Body of pancreas (tissue), 4 donors: ENCODE results near the gene TRIM61. TPM values are rescaled to one million over a fixed set of nuclear protein-coding genes. Genes with fewer than 3 reads are reported as not detected.
"Not testable (repeated sequence)": the region's sequence is repeated elsewhere in the genome, so short reads cannot be mapped to it uniquely, and the experiment has no call there.

Experiments
- ATAC-seq: fragments of 150-250 bp; one replicate; pipeline ENCODE4 v1.9.1; 2016
- DNase-seq, 4 donors: peaks; one replicate each; pipeline ENCODE4 v3.0.0-alpha.2; 2019
- H3K27ac ChIP-seq, 4 donors: fragments of 200-600 bp; sonication (generic); 1 replicate in 3 of 4; 2 replicates in 1 of 4; pipeline versions ENCODE4 v1.5.1 to v1.6.1; 2016 to 2019; ENCODE audit warnings: mild to moderate bottlenecking in 1 of 4, mixed read lengths in 1 of 4, moderate library complexity in 1 of 4
- H3K27me3 ChIP-seq, 2 donors: fragments of 200-600 bp; sonication (generic); one replicate each; pipeline ENCODE4 v1.6.0; 2016; ENCODE audit warnings: mild to moderate bottlenecking in 1 of 2
- H3K36me3 ChIP-seq, 2 donors: fragments of 200-600 bp; sonication (generic); replicated peaks in 1 of 2; 2 replicates each; pipeline ENCODE4 v1.5.1; 2016; ENCODE audit warnings: low read depth in 2 of 2; ENCODE audit not compliant: insufficient read depth in 1 of 2
- H3K4me1 ChIP-seq: fragments of 200-600 bp; sonication (generic); one replicate; pipeline ENCODE4 v1.6.0; 2016
- H3K4me3 ChIP-seq, 2 donors: fragments of 200-600 bp; sonication (generic); 1 replicate in 1 of 2; 2 replicates in 1 of 2; pipeline ENCODE4 v1.5.1; 2016 to 2019
- H3K9me3 ChIP-seq, 3 donors: fragments of 200-600 bp; sonication (generic); 1 replicate in 2 of 3; 2 replicates in 1 of 3; pipeline ENCODE4 v1.5.1; 2016
- CTCF ChIP-seq, 7 experiments: fragments of 450-650 bp in 4 of 7; fragments of 200-600 bp in 3 of 7; sonication (generic) in 3 of 7; IDR thresholded peaks; one replicate each; pipeline ENCODE4 v1.5.1; 2016 to 2019; ENCODE audit warnings: antibody characterized with exemption in 7 of 7
- POLR2A ChIP-seq, 3 donors: fragments of 450-650 bp; IDR thresholded peaks; one replicate each; pipeline ENCODE4 v1.6.1; 2016; ENCODE audit warnings: antibody characterized with exemption in 3 of 3, mild to moderate bottlenecking in 2 of 3
- WGBS, 2 donors: methylation state at CpG; one replicate each; pipeline ENCODE4 v1.1.5; 2017; 5-methylcytosine and 5-hydroxymethylcytosine counted together
- intact Hi-C: fragments of 100-400 bp; cut with DNase I; formaldehyde crosslinking; loops from one replicate; pipeline ENCODE4 v1.15.1; 2023
- total RNA-seq, 2 donors: library from RNA; depleted of rRNA; stranded (reverse); fragments of >200 nt; gene quantifications; one replicate each; pipeline ENCODE4 v1.1.0, GENCODE V29; 2016

TRIM61 gene
- total RNA-seq, 2 donors from 2014 or later, result not detected

- H3K9me3 ChIP-seq, result no peaks in the 10 kb centered on the region
- no peak for DNase-seq
- 80 to 82% methylated on average over 5 of the region's 5 CpGs for WGBS, 2 donors
- intact Hi-C loops, result no loop called here
- ATAC-seq, result no peak
- no peak overlapping the region for H3K27ac ChIP-seq
- no peaks in the 10 kb centered on the region for H3K4me1 ChIP-seq
- TF ChIP-seq CTCF (IDR thresholded peaks at IDR 0.05) (no peak), POLR2A (IDR thresholded peaks at IDR 0.05) (no peak)
- H3K27me3 ChIP-seq, result no peaks in the 10 kb centered on the region
- H3K4me3 ChIP-seq, result no peak overlapping the region
- no peaks in the 10 kb centered on the region for H3K36me3 ChIP-seq
These were observed 30.6 kb downstream of the TRIM61 start for GRCh38 chr4:164946810-164947209.

GRCh38 chr4:164945146-164945545, 32.3 kb downstream of the TRIM61 start:
- ATAC-seq, result no peak
- WGBS, 2 donors, result 50 to 57% methylated on average over 5 of the region's 5 CpGs
- Histone ChIP-seq H3K36me3 (no peaks in the 10 kb centered on the region), H3K27me3 (no peaks in the 10 kb centered on the region), H3K4me1 (no peaks in the 10 kb centered on the region), H3K9me3 (no peaks in the 10 kb centered on the region), H3K4me3 (no peak overlapping the region), H3K27ac (no peak overlapping the region)
- intact Hi-C loops, result no loop called here
- no peak for DNase-seq
- TF ChIP-seq CTCF (IDR thresholded peaks at IDR 0.05) (no peak), POLR2A (IDR thresholded peaks at IDR 0.05) (no peak)

- H3K9me3 ChIP-seq, result no peaks in the 10 kb centered on the region
- no peaks in the 10 kb centered on the region for H3K27me3 ChIP-seq
- intact Hi-C loops, result no loop called here
- H3K4me1 ChIP-seq, result no peaks in the 10 kb centered on the region
- 58 to 67% methylated on average over 9 of the region's 9 CpGs for WGBS, 2 donors
- TF ChIP-seq CTCF (IDR thresholded peaks at IDR 0.05) (no peak), POLR2A (IDR thresholded peaks at IDR 0.05) (no peak)
- H3K4me3 ChIP-seq, result no peak overlapping the region
- no peak for DNase-seq
- no peaks in the 10 kb centered on the region for H3K36me3 ChIP-seq
- H3K27ac ChIP-seq, result no peak overlapping the region
- ATAC-seq, result no peak
These were observed 34.3 kb downstream of the TRIM61 start for GRCh38 chr4:164943192-164943591.

- ATAC-seq, result no peak
These were observed 39.7 kb downstream of the TRIM61 start for GRCh38 chr4:164937576-164938270.

GRCh38 chr4:164935865-164936606, 41.4 kb downstream of the TRIM61 start:
- DNase-seq, H3K27ac ChIP-seq, H3K27me3 ChIP-seq, intact Hi-C loops, H3K4me1 ChIP-seq, ATAC-seq, H3K4me3 ChIP-seq, H3K36me3 ChIP-seq, H3K9me3 ChIP-seq: not testable (repeated sequence)
- 51 to 56% methylated on average over 9 of the region's 9 CpGs for WGBS, 2 donors

More at GRCh38 chr4:164937576-164938270, 39.7 kb downstream of the TRIM61 start:
- no peaks in the 10 kb centered on the region for H3K36me3 ChIP-seq
- no peak for TF ChIP-seq CTCF (IDR thresholded peaks at IDR 0.05)
- TF ChIP-seq POLR2A (IDR thresholded peaks at IDR 0.05), result no peak
- no peaks in the 10 kb centered on the region for H3K9me3 ChIP-seq
- H3K4me3 ChIP-seq, result no peak overlapping the region
- H3K27ac ChIP-seq, result no peak overlapping the region
- peak in 2 of 4 donors; percentile 12 to 21 for DNase-seq
- H3K27me3 ChIP-seq, result no peaks in the 10 kb centered on the region
- intact Hi-C loops, result no loop called here
- H3K4me1 ChIP-seq, result no peaks in the 10 kb centered on the region
